ENCODE results near the gene RANGRF. TPM values are rescaled to one million over a fixed set of nuclear protein-coding genes. Genes with fewer than 3 reads are reported as not detected.
"Not testable (repeated sequence)": the region's sequence is repeated elsewhere in the genome, so short reads cannot be mapped to it uniquely, and the experiment has no call there.

RANGRF gene
- total and polyA plus RNA-seq, 4 donors: 15.5 to 60.1 (median 35.4) TPM

DNA sequence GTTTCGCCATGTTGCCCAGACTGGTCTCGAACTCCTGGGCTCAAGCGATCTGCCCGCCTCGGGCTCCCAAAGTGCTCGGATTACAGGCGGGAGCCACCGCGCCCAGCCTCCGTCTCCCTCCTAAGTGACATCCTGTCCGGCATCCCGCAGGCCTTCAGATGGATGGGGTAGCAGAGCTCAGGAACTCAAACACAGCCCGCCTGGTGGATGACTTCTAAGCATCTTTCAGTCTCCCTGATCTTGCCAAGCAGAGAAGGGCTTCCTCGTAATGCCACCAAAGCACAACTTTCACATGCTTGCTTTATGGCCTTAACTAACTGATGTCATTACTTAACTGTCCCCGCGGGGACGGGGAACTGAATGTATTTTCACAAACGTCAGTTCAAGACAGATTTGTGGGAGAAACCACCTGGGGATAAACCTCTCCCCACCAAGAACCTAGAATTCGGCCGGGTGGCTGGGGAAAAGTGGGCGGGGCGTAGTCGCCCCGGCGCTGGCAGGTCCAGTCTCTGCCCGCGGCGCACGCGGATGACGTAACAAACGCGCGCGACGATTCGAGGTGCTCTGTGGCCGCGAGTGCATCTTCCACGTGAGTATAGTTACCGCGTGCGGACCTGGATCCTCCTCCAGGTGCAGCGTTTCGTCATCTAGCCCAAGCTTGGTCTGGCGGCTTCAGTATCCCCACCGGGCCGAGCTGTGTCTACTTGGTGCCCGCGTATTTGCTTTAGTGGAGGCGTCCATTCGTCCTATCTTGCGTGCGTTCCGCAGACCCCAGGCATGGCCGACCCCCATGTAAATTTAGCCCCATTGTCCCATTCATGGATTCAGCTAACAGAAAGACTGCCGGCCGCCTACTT, 39.5 kb upstream of the RANGRF start, which contains the start of gene PFAS:
Gene PFAS (plus strand): TSS at position 539 of the 857 bp plus-strand sequence. CDS start 4,649 bp downstream, outside the sequence.
- DNase-seq: peak; percentile 96
- TF ChIP-seq, protein P1, sequence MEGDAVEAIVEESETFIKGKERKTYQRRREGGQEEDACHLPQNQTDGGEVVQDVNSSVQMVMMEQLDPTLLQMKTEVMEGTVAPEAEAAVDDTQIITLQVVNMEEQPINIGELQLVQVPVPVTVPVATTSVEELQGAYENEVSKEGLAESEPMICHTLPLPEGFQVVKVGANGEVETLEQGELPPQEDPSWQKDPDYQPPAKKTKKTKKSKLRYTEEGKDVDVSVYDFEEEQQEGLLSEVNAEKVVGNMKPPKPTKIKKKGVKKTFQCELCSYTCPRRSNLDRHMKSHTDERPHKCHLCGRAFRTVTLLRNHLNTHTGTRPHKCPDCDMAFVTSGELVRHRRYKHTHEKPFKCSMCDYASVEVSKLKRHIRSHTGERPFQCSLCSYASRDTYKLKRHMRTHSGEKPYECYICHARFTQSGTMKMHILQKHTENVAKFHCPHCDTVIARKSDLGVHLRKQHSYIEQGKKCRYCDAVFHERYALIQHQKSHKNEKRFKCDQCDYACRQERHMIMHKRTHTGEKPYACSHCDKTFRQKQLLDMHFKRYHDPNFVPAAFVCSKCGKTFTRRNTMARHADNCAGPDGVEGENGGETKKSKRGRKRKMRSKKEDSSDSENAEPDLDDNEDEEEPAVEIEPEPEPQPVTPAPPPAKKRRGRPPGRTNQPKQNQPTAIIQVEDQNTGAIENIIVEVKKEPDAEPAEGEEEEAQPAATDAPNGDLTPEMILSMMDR (IDR thresholded peaks at IDR 0.05; ENCODE audit: control extremely low read depth, extremely low read depth): no peak
- H3K9me3 ChIP-seq (ENCODE audit: control insufficient read depth in 4 of 4, insufficient read depth in 3 of 4, low read length in 3 of 4): no peaks in the 10 kb centered on the region
- H3K27me3 ChIP-seq (ENCODE audit: control insufficient read depth in 3 of 3, insufficient read depth in 3 of 3, low read length in 2 of 3): no peaks in the 10 kb centered on the region
- 0 to 1% methylated on average over 58 of the region's 58 CpGs for WGBS, 2 donors
- ATAC-seq (ENCODE audit: insufficient read depth, low FRiP score): peak; percentile 76
- peak within 1 kb of the TSS; percentile 74 to 94 for H3K9ac ChIP-seq (ENCODE audit: insufficient read depth in 1 of 2, low read length in 2 of 2)
- peaks cover 0 to 10% (median 4%) of the 10 kb centered on the region in 5 donors for H3K4me1 ChIP-seq (ENCODE audit: control insufficient read depth in 5 of 5, insufficient read depth in 5 of 5, low read length in 5 of 5)
- H3K27ac ChIP-seq (ENCODE audit: low read depth in 1 of 2, low read length in 1 of 2): peak within 1 kb of the TSS; percentile 94 to 97
- peak within 1 kb of the TSS; percentile 87 for H3K4me3 ChIP-seq
- H3K36me3 ChIP-seq (ENCODE audit: control insufficient read depth in 4 of 4, insufficient read depth in 4 of 4, low read length in 4 of 4): peaks cover 0 to 6% (median 3%) of the 10 kb centered on the region in 4 donors

DNA sequence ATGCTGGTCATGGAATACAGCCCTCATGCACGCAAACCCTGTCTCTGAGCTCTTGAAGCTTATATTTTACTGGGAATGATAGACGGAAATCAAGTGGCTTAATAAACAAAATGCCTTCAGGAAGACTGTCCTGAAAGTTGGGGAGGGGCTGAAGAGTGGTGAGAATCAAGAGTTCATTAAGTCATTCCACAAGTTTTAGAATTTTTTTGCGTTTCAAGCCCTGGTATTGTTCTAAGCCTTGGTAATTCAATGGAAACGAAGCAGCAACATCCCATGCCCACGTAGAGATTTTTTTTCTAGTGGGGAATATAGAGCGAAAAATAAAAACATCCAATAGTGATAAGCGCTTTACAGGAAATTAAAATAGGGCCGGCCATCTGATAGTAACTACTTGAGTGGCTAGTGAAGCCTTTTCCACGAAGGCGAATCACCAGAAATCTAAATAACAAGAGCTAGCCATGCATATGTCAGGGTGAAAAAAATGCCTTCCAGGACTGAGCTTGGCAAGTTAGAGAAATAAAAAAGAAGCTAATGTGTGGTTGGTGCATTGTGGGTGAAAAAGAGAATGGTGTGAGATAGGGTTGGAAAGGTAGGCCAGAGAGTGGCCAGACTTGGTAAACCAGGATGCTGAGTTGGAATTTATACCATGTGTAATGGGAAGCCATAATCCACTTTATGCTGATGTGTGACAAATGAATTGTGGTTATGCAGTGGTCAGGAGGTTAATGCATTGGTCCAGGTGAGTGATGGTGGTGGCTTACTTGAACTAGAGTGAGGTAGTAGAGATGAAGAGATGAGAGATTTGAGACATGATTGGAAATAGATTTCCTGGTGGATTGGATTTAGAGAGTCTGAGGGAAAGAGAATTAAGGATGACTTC, 38.6 kb upstream of the RANGRF start:
- H3K9me3 ChIP-seq (ENCODE audit: control insufficient read depth in 4 of 4, insufficient read depth in 3 of 4, low read length in 3 of 4): no peaks in the 10 kb centered on the region
- DNase-seq: no peak
- ATAC-seq (ENCODE audit: insufficient read depth, low FRiP score): no peak
- 13 to 18% methylated on average over 10 of the region's 10 CpGs for WGBS, 2 donors
- H3K4me3 ChIP-seq: peak overlapping the region; percentile 87
- peak overlapping the region; percentile 74 to 94 for H3K9ac ChIP-seq (ENCODE audit: insufficient read depth in 1 of 2, low read length in 2 of 2)
- H3K4me1 ChIP-seq (ENCODE audit: control insufficient read depth in 5 of 5, insufficient read depth in 5 of 5, low read length in 5 of 5): peaks cover 0 to 10% (median 4%) of the 10 kb centered on the region in 5 donors
- peaks cover 0 to 9% (median 7%) of the 10 kb centered on the region in 4 donors for H3K36me3 ChIP-seq (ENCODE audit: control insufficient read depth in 4 of 4, insufficient read depth in 4 of 4, low read length in 4 of 4)
- H3K27me3 ChIP-seq (ENCODE audit: control insufficient read depth in 3 of 3, insufficient read depth in 3 of 3, low read length in 2 of 3): no peaks in the 10 kb centered on the region
- peak overlapping the region; percentile 78 to 97 for H3K27ac ChIP-seq (ENCODE audit: low read depth in 1 of 2, low read length in 1 of 2)
- TF ChIP-seq, protein P1 (IDR thresholded peaks at IDR 0.05; ENCODE audit: control extremely low read depth, extremely low read depth): no peak

DNA sequence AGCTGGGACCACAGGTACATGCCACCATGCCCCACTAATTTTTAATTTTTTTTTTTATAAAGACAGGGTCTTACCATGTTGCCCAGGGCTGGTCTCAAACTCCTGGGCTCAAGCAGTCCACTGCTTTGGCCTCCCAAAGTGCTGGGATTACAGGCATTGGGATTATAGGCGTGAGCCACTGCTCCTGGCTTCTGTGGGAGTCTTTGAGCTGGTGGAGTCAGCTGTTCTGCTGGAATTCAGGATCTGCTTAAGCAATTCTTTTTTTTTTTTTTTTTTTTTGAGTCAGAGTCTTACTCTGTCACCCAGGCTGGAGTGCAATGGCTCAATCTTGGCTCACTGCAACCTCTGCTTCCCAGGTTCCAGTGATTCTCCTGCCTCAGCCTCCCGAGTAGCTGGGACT, 37.1 kb upstream of the RANGRF start:
- H3K27ac ChIP-seq (ENCODE audit: low read depth in 1 of 2, low read length in 1 of 2); H3K4me3 ChIP-seq; H3K27me3 ChIP-seq (ENCODE audit: control insufficient read depth in 3 of 3, insufficient read depth in 3 of 3, low read length in 2 of 3); H3K9ac ChIP-seq (ENCODE audit: insufficient read depth in 1 of 2, low read length in 2 of 2); ATAC-seq (ENCODE audit: insufficient read depth, low FRiP score); H3K4me1 ChIP-seq (ENCODE audit: control insufficient read depth in 5 of 5, insufficient read depth in 5 of 5, low read length in 5 of 5); DNase-seq; H3K9me3 ChIP-seq (ENCODE audit: control insufficient read depth in 4 of 4, insufficient read depth in 3 of 4, low read length in 3 of 4): not testable (repeated sequence)
- H3K36me3 ChIP-seq (ENCODE audit: control insufficient read depth in 4 of 4, insufficient read depth in 4 of 4, low read length in 4 of 4): peaks cover 3 to 18% (median 12%) of the 10 kb centered on the region in 4 donors
- 72 to 92% methylated on average over 2 of the region's 2 CpGs for WGBS, 2 donors

Data from lung (tissue), 12 donors.